HCT116 (cell line): ENCODE data around the gene GRIN2C. TPM values are rescaled to one million over a fixed set of nuclear protein-coding genes. Genes with fewer than 3 reads are reported as not detected.

Experiments
- ATAC-seq: fragments of 200-7000 bp; cut with Tn5 transposase; 2 replicates; pipeline ENCODE4 v1.9.1; 2020; ENCODE audit warnings: mild to moderate bottlenecking, moderate library complexity
- BruUV-seq: library from RNA; stranded (reverse); fragments of 400-500 nt; replicated peaks from 2 replicates; lab custom pipeline; 2021; lab: Mats Ljungman, UMichigan
- CTCF ChIA-PET: fragments of 300-600 bp; sonication (Branson Sonifier 250); formaldehyde crosslinking; loops from one replicate; lab custom pipeline; 2021; ENCODE audit warnings: antibody characterized with exemption; lab: Charles Lee
- POLR2A ChIA-PET: fragments of 300-600, 350-600 bp; sonication (Branson Sonifier 250); formaldehyde crosslinking; loops from one replicate; lab custom pipeline; 2021; ENCODE audit warnings: antibody characterized with exemption; lab: Charles Lee
- RAD21 ChIA-PET, 2 experiments: fragments of 300-600 bp; sonication (Branson Sonifier 250); formaldehyde crosslinking; loops; one replicate each; lab custom pipeline; 2023; ENCODE audit warnings: low total read pairs in 2 of 2; ENCODE audit not compliant: uncharacterized antibody in 2 of 2, unreplicated experiment in 2 of 2, low non-redundant PET in 1 of 2; lab: Charles Lee
- DNase-seq: peaks from one replicate; pipeline ENCODE4 v3.0.0-alpha.2; 2010; ENCODE audit warnings: low read depth, low spot score
- H2AFZ ChIP-seq: fragments of 200-600 bp; shearing (Covaris generic), sonication (generic); 2 replicates; pipeline ENCODE4 v1.6.1; 2017; ENCODE audit warnings: low read depth, mixed run types, mixed read lengths, antibody characterized with exemption, low read length; ENCODE audit not compliant: poor library complexity, severe bottlenecking
- H3K27ac ChIP-seq: 2 replicates; pipeline ENCODE4 v1.5.1; 2012; ENCODE audit warnings: low read depth, low read length
- H3K27me3 ChIP-seq: fragments of 200-600 bp; sonication (generic); 2 replicates; pipeline ENCODE4 v1.6.1; 2016; ENCODE audit warnings: mixed run types, low read length, mixed read lengths; ENCODE audit not compliant: insufficient read depth
- H3K36me3 ChIP-seq, 2 experiments: fragments of 200-500 bp in 1 of 2; fragments of 200-600 bp in 1 of 2; sonication (Bioruptor generic) in 1 of 2; sonication (generic) in 1 of 2; 2 replicates each; pipeline versions ENCODE4 v1.5.1 to v1.6.1; 2014 to 2016; ENCODE audit warnings: low read length in 2 of 2, inconsistent platforms in 1 of 2, mixed read lengths in 1 of 2, mixed run types in 1 of 2; ENCODE audit not compliant: insufficient read depth in 2 of 2, control insufficient read depth in 1 of 2
- H3K4me1 ChIP-seq, 2 experiments: fragments of 200-600 bp in 1 of 2; sonication (generic) in 1 of 2; 2 replicates each; pipeline versions ENCODE4 v1.5.1 to v1.6.1; 2012 to 2017; ENCODE audit warnings: low read length in 2 of 2, inconsistent platforms in 1 of 2, mild to moderate bottlenecking in 1 of 2, mixed read lengths in 1 of 2, mixed run types in 1 of 2, moderate library complexity in 1 of 2; ENCODE audit not compliant: insufficient read depth in 2 of 2, control insufficient read depth in 1 of 2
- H3K4me2 ChIP-seq: fragments of 200-600 bp; sonication (generic); 2 replicates; pipeline ENCODE4 v1.6.1; 2017; ENCODE audit warnings: mixed run types, low read length, mixed read lengths
- H3K4me3 ChIP-seq, 2 experiments: fragments of 200-600 bp in 1 of 2; sonication (generic) in 1 of 2; replicated peaks in 1 of 2; 2 replicates each; pipeline ENCODE4 v1.5.1; 2011 to 2016; ENCODE audit warnings: low read length in 2 of 2, control low read depth in 1 of 2, low read depth in 1 of 2, mild to moderate bottlenecking in 1 of 2, mixed read lengths in 1 of 2, mixed run types in 1 of 2
- H3K79me2 ChIP-seq: fragments of 200-600 bp; sonication (generic); 2 replicates; pipeline ENCODE4 v1.6.1; 2017; ENCODE audit warnings: mild to moderate bottlenecking, mixed run types, low read length, moderate library complexity, mixed read lengths; ENCODE audit not compliant: insufficient read depth
- H3K9ac ChIP-seq: fragments of 200-600 bp; sonication (generic); 2 replicates; pipeline ENCODE4 v1.6.1; 2016; ENCODE audit warnings: low read length, mixed read lengths
- H3K9me2 ChIP-seq: fragments of 200-600 bp; sonication (generic), shearing (Covaris generic); 2 replicates; pipeline ENCODE4 v1.6.1; 2017; ENCODE audit warnings: mixed run types, mild to moderate bottlenecking, moderate library complexity; ENCODE audit not compliant: insufficient read depth
- H3K9me3 ChIP-seq, 2 experiments: fragments of 200-500 bp in 1 of 2; fragments of 200-600 bp in 1 of 2; sonication (Bioruptor generic) in 1 of 2; sonication (generic) in 1 of 2; 2 replicates each; pipeline ENCODE4 v1.6.1; 2014 to 2017; ENCODE audit warnings: low read length in 2 of 2, mixed read lengths in 2 of 2, inconsistent platforms in 1 of 2, low read depth in 1 of 2, mild to moderate bottlenecking in 1 of 2, mixed run types in 1 of 2, moderate library complexity in 1 of 2; ENCODE audit not compliant: control insufficient read depth in 1 of 2, insufficient read depth in 1 of 2
- H4K20me1 ChIP-seq: fragments of 200-600 bp; sonication (generic), shearing (Covaris generic); 2 replicates; pipeline ENCODE4 v1.6.1; 2017; ENCODE audit warnings: mixed run types, mild to moderate bottlenecking, moderate library complexity; ENCODE audit not compliant: insufficient read depth
- CEBPB ChIP-seq: IDR thresholded peaks from 2 replicates; pipeline ENCODE4 v1.6.1; 2012; ENCODE audit warnings: low read depth
- EGR1 ChIP-seq: IDR thresholded peaks from 2 replicates; pipeline ENCODE4 v1.6.1; 2012; ENCODE audit warnings: low read depth
- ELF1 ChIP-seq: IDR thresholded peaks from 2 replicates; pipeline ENCODE4 v1.6.1; 2012; ENCODE audit warnings: low read depth, borderline replicate concordance
- EZH2 ChIP-seq: fragments of 200-600 bp; sonication (generic); IDR thresholded peaks from 2 replicates; pipeline ENCODE4 v1.6.1; 2017; ENCODE audit warnings: antibody characterized with exemption, mixed run types
- EZH2phosphoT487 ChIP-seq: fragments of 200-600 bp; IDR thresholded peaks from 2 replicates; pipeline ENCODE4 v1.6.1; 2018; ENCODE audit warnings: antibody characterized with exemption, borderline replicate concordance
- FOSL1 ChIP-seq: IDR thresholded peaks from 2 replicates; pipeline ENCODE4 v1.6.1; 2012; ENCODE audit warnings: low read depth
- JUND ChIP-seq: IDR thresholded peaks from 2 replicates; pipeline ENCODE4 v1.6.1; 2012
- POLR2A ChIP-seq: IDR thresholded peaks from 2 replicates; pipeline ENCODE4 v1.7.0; 2011; ENCODE audit warnings: borderline replicate concordance; ENCODE audit not compliant: insufficient read depth, insufficient read length; ENCODE audit errors: extremely low read depth
- POLR2AphosphoS5 ChIP-seq: IDR thresholded peaks from 2 replicates; pipeline ENCODE4 v1.6.1; 2011; ENCODE audit warnings: mild to moderate bottlenecking, low read depth, low read length, moderate library complexity
- REST ChIP-seq: IDR thresholded peaks from 2 replicates; pipeline ENCODE4 v1.6.1; 2012; ENCODE audit warnings: low read depth
- SP1 ChIP-seq: IDR thresholded peaks from 2 replicates; pipeline ENCODE4 v1.6.1; 2012; ENCODE audit warnings: low read depth
- TCF7L2 ChIP-seq: IDR thresholded peaks from 2 replicates; pipeline ENCODE4 v1.7.0; 2011; ENCODE audit warnings: borderline replicate concordance, inconsistent platforms; ENCODE audit not compliant: insufficient read depth, insufficient read length; ENCODE audit errors: extremely low read depth
- YY1 ChIP-seq: IDR thresholded peaks from 2 replicates; pipeline ENCODE4 v1.6.1; 2011; ENCODE audit warnings: low read length, low read depth, moderate library complexity, mild to moderate bottlenecking; ENCODE audit not compliant: insufficient replicate concordance; ENCODE audit errors: extremely low read depth
- intact Hi-C: fragments of 100-400 bp; cut with micrococcal nuclease; formaldehyde crosslinking; loops from 2 replicates; pipeline ENCODE4 v1.10.0; 2022
- total RNA-seq: library from RNA; stranded (reverse); gene quantifications from one replicate; pipeline ENCODE4 v1.2.1, GENCODE V29; 2021; ENCODE audit not compliant: unreplicated experiment

The GRIN2C gene
- total RNA-seq, 1 experiment from 2014 or later: 2.2 TPM

DNA sequence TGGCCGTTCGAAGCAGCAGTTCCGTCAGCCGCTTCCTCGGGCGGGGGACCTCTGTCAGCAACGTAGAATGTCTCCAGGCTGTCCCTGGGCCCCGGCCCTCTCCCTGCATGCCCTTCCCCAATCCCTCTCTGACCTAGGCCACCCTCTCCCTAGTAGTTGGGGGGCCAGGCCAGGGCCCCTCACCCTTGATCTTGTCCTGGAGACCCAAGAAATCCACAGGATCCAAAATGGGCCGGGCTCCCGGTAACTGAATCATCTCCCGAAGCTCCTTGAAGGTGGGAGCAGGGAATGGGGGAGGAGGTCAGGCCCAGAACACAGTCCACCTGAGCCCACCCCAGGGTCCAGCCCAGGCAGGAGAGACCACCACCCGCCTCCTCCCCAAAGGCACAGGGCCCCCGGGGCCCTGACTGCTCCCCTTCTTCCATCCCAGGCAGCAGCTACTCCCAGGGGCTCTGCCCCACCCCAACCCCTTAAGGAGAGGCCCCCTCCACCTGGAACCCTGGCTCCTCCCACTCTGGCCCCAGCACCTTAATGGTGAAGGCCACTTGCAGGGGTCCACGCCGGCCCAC, 4.7 kb upstream of the GRIN2C start:
- Histone ChIP-seq H3K4me1 (peaks cover 0 to 21% of the 10 kb centered on the region in 2 experiments; a peak in 1 of 4 replicates), H3K4me3 (no peak overlapping the region), H3K36me3 (peaks cover 7 to 15% of the 10 kb centered on the region in 2 experiments; a peak in 3 of 4 replicates), H3K9me2 (no peaks in the 10 kb centered on the region), H3K79me2 (no peaks in the 10 kb centered on the region), H3K9ac (no peak overlapping the region), H3K9me3 (no peaks in the 10 kb centered on the region), H2AFZ (no peak overlapping the region), H4K20me1 (no peaks in the 10 kb centered on the region), H3K4me2 (no peak overlapping the region), H3K27me3 (no peaks in the 10 kb centered on the region), H3K27ac (no peak overlapping the region; the same call in 1 of the 2 replicates)
- intact Hi-C loops: loop anchor here (2.0 kb wide), 2 partner anchors 120 to 208 kb away; no protein-coding TSS in a partner anchor
- POLR2A ChIA-PET: interaction anchor here (3.0 kb wide), 1 partner anchor 9 kb away, joined by 23 read pairs; the partner anchor contains the start of gene FDXR
- no peak for DNase-seq
- TF ChIP-seq YY1: no peak
- TF ChIP-seq POLR2AphosphoS5: 0 out of 2 replicates have a peak, but pooled peaks have one; percentile 3
- CTCF ChIA-PET: interaction anchor here (3.2 to 3.4 kb wide), 2 partner anchors 9 to 119 kb away, joined by 22 to 40 read pairs; partner anchors contain the start of gene FDXR
- no TSS peak for BruUV-seq
- RAD21 ChIA-PET: no interaction called here
- peak; percentile 23 for ATAC-seq

GRCh38 chr17:74863420-74864296, 4.0 kb upstream of the GRIN2C start:
- Histone ChIP-seq H3K79me2 (no peaks in the 10 kb centered on the region), H3K9me3 (no peaks in the 10 kb centered on the region), H3K27me3 (no peaks in the 10 kb centered on the region; the same call in 1 of the 2 replicates), H3K4me1 (peaks cover 0 to 21% of the 10 kb centered on the region in 2 experiments; a peak in 1 of 4 replicates), H2AFZ (no peak overlapping the region), H3K9me2 (no peaks in the 10 kb centered on the region), H3K36me3 (peaks cover 7 to 15% of the 10 kb centered on the region in 2 experiments; a peak in 3 of 4 replicates), H4K20me1 (no peaks in the 10 kb centered on the region), H3K4me3 (no peak overlapping the region), H3K27ac (no peak overlapping the region; the same call in 1 of the 2 replicates), H3K4me2 (no peak overlapping the region), H3K9ac (no peak overlapping the region)
- CTCF ChIA-PET: interaction anchor here (1.1 to 3.4 kb wide), 6 partner anchors 10 to 127 kb away, joined by 4 to 40 read pairs (median 6); partner anchors contain the start of genes FDXR and RAB37
- no TSS peak for BruUV-seq
- POLR2A ChIA-PET: interaction anchor here (1.3 to 3.0 kb wide), 2 partner anchors 10 to 20 kb away, joined by 3 to 23 read pairs; partner anchors contain the start of gene FDXR
- DNase-seq (no peak), ATAC-seq (no peak)
- intact Hi-C loops: loop anchor here (2.0 kb wide), 2 partner anchors 119 to 207 kb away; no protein-coding TSS in a partner anchor
- RAD21 ChIA-PET: no interaction called here
- TF ChIP-seq FOSL1: no peak
- no peak for TF ChIP-seq JUND
- no peak for TF ChIP-seq TCF7L2
- no peak for TF ChIP-seq POLR2A
- TF ChIP-seq SP1: no peak
- no peak for TF ChIP-seq CEBPB
- no peak for TF ChIP-seq REST
- TF ChIP-seq YY1: no peak
- no peak for TF ChIP-seq EZH2phosphoT487
- TF ChIP-seq ELF1: no peak
- no peak for TF ChIP-seq EZH2
- no peak for TF ChIP-seq EGR1
